Colonic mucosa (tissue), 4 donors: ENCODE results near the gene TRABD2A. TPM values are rescaled to one million over a fixed set of nuclear protein-coding genes. Genes with fewer than 3 reads are reported as not detected.
"Not testable (repeated sequence)": the region's sequence is repeated elsewhere in the genome, so short reads cannot be mapped to it uniquely, and the experiment has no call there.

ENCODE experiments used
- DNase-seq: peaks from one replicate; pipeline ENCODE4 v3.0.0-alpha.2; 2020
- H3K27ac ChIP-seq: fragments of 200-600 bp; one replicate; pipeline ENCODE4 v1.8.0; 2021
- H3K27me3 ChIP-seq: fragments of 200-600 bp; one replicate; pipeline ENCODE4 v1.8.0; 2021
- H3K36me3 ChIP-seq: fragments of 200-600 bp; one replicate; pipeline ENCODE4 v1.8.0; 2021
- H3K4me1 ChIP-seq: fragments of 200-600 bp; one replicate; pipeline ENCODE4 v1.8.0; 2021; ENCODE audit warnings: mild to moderate bottlenecking
- H3K4me3 ChIP-seq: fragments of 200-600 bp; one replicate; pipeline ENCODE4 v1.8.0; 2021
- H3K9ac ChIP-seq, 2 donors: one replicate each; pipeline ENCODE4 v1.7.0; 2013; ENCODE audit warnings: control low read depth in 2 of 2, low read depth in 2 of 2, low read length in 2 of 2
- H3K9me3 ChIP-seq: fragments of 200-600 bp; one replicate; pipeline ENCODE4 v1.8.0; 2021
- intact Hi-C: fragments of 100-400 bp; cut with DNase I; formaldehyde crosslinking; loops from one replicate; pipeline ENCODE4 v1.14.1; 2022
- total RNA-seq, 2 donors: library from RNA; stranded (reverse); fragmentation: NEBNext Ultra II Directional in 1 of 2; extraction: Animal tissue kit (Norgen Biotek cat#: 25700) in 1 of 2; gene quantifications; one replicate each; pipeline ENCODE4 v1.2.1, GENCODE V29; 2021
- TF ChIP-seq, protein P1 (sequence below): fragments of 200-600 bp; IDR thresholded peaks from one replicate; pipeline ENCODE4 v1.8.0; 2022; ENCODE audit warnings: antibody characterized with exemption, mild to moderate bottlenecking
- donor health status: healthy.
- donor health status: DM: no; HTN: no; CAD: no.
- donor health status: DM: no; HTN: no; CAD: no.

The TRABD2A gene
- total RNA-seq, 2 donors from 2014 or later = 88.1 to 158 TPM

DNA sequence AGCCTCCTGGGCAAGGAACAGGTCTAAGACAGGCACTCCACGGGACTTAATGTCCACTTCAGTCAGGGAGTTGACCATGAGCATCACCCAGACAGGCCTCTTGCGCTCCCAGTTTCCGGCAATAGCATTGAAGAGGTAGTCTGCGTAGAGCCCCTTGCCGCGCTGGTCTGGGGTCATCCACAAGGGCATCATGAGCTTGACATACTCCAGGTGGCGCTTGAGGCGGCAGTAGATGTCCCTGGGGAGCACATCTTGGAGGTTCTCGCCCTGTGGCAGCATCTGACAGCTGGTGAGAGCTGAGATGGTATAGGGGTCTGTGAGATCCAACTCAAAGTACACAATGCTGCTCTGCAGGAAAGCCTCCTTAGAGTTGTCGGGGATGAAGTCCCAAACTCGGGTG lies 10.6 kb downstream of the TRABD2A start:
- DNase-seq = no peak
- H3K27me3 ChIP-seq = no peaks in the 10 kb centered on the region
- intact Hi-C loops = loop anchor here (10.0 kb wide), 1 partner anchor 236 kb away; no protein-coding TSS in a partner anchor

DNA sequence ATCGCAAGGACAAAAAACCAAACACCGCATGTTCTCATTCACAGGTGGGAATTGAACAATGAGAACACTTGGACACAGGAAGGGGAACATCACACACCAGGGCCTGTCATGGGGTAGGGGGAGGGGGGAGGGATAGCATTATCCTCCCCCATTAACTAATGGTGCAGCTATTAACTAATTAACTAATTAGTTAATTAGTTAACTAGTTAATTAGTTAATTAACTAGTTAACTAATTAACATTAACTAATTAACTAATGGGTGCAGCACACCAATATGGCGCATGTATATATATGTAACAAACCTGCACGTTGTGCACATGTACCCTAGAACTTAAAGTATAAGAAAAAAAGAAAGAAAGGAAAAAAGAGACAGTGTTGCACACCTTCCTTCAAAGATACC lies 12.6 kb downstream of the TRABD2A start:
- H3K4me3 ChIP-seq, H3K4me1 ChIP-seq, H3K9me3 ChIP-seq, DNase-seq, H3K9ac ChIP-seq, H3K27me3 ChIP-seq, H3K27ac ChIP-seq, H3K36me3 ChIP-seq, intact Hi-C loops: not testable (repeated sequence)

More for the DNA sequence above, 10.6 kb downstream of the TRABD2A start:
- no peak overlapping the region for H3K27ac ChIP-seq
- H3K4me3 ChIP-seq = no peak overlapping the region
- no peaks in the 10 kb centered on the region for H3K9me3 ChIP-seq
- H3K4me1 ChIP-seq = no peaks in the 10 kb centered on the region
- H3K36me3 ChIP-seq = no peaks in the 10 kb centered on the region
- TF ChIP-seq, protein P1, sequence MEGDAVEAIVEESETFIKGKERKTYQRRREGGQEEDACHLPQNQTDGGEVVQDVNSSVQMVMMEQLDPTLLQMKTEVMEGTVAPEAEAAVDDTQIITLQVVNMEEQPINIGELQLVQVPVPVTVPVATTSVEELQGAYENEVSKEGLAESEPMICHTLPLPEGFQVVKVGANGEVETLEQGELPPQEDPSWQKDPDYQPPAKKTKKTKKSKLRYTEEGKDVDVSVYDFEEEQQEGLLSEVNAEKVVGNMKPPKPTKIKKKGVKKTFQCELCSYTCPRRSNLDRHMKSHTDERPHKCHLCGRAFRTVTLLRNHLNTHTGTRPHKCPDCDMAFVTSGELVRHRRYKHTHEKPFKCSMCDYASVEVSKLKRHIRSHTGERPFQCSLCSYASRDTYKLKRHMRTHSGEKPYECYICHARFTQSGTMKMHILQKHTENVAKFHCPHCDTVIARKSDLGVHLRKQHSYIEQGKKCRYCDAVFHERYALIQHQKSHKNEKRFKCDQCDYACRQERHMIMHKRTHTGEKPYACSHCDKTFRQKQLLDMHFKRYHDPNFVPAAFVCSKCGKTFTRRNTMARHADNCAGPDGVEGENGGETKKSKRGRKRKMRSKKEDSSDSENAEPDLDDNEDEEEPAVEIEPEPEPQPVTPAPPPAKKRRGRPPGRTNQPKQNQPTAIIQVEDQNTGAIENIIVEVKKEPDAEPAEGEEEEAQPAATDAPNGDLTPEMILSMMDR = no peak
- no peak overlapping the region for H3K9ac ChIP-seq

DNA sequence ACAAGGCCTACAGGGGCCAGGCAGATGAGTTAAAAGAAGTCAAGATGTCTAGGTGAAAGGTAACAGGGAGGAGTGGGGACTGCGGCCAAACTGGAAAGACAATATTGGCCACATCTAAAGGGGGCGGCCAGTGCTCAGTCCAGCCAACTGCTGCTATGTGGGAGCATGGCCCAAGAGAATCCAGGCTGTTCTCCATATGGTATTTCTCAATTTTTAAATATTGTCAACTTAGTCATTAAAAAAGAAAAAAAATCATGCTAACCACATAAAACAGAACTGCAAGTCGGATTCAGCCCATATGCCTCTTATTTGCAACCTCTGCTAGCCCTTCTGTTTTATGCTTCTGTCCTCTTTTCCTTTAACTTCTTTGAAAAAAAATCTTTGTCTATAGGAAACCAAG lies 14.8 kb downstream of the TRABD2A start:
- H3K27ac ChIP-seq = no peak overlapping the region
- DNase-seq = no peak
- H3K4me3 ChIP-seq = no peak overlapping the region
- no peaks in the 10 kb centered on the region for H3K36me3 ChIP-seq
- no peaks in the 10 kb centered on the region for H3K27me3 ChIP-seq
- intact Hi-C loops = no loop called here
- no peaks in the 10 kb centered on the region for H3K4me1 ChIP-seq
- TF ChIP-seq, protein P1 = no peak
- no peaks in the 10 kb centered on the region for H3K9me3 ChIP-seq
- H3K9ac ChIP-seq = no peak overlapping the region

DNA sequence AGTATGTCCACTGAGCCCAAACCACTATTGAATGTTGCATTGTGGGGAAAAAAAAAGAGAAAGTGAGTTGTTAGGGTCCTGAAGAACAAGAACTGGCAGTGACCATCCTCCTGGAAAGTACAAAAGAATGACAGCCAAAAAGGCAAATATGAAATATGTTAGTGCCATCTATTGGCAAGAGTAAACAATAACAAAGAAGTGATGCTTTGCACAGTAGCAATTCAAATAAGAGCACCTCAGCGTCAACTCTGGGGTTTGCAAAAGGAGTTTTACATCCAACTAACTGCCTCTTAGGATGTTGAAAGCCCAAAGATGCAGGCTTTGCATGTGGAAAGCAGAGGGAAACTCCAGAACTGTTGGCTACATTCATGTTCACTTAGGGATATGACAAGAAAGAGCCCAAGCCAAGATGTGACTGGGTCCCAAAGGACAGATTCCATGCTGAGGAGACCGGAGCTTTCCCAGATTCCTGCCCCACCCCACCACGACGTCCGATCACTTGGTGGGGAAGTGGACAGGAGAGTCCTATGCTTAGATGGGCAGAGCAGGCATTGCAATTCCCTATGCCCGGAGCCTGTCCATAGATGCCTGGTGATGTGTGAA lies 15.6 kb downstream of the TRABD2A start:
- Histone ChIP-seq H3K9me3 (no peaks in the 10 kb centered on the region), H3K4me3 (no peak overlapping the region), H3K36me3 (no peaks in the 10 kb centered on the region), H3K4me1 (no peaks in the 10 kb centered on the region), H3K27ac (no peak overlapping the region), H3K27me3 (no peaks in the 10 kb centered on the region), H3K9ac (no peak overlapping the region)
- TF ChIP-seq, protein P1 = peak; percentile 19
- intact Hi-C loops = no loop called here
- DNase-seq = no peak

DNA sequence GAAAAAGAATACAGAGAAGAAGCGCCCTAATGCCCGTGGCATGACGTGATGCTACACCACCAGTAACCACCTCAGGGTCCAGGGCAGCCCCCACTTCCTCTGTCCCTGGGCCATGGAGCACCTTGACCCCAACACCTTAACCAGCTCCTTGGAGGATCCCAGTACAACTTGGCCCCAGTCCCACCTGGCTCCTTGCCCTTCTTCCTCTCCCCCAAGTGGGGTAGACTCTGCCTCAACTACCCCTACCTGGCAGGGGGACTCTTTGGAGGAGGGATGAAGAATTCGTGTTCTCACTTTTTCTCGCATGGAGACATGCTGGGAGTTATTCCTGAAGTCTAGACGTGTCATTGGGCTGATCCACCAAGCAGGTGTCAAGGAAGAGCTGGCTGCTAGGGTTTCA lies 18.9 kb downstream of the TRABD2A start:
- no peak overlapping the region for H3K27ac ChIP-seq
- no peak for DNase-seq
- no peak overlapping the region for H3K4me3 ChIP-seq
- H3K36me3 ChIP-seq = no peaks in the 10 kb centered on the region
- TF ChIP-seq, protein P1 = no peak
- intact Hi-C loops = loop anchor here (5.0 kb wide), 1 partner anchor 365 kb away; no protein-coding TSS in a partner anchor
- no peaks in the 10 kb centered on the region for H3K4me1 ChIP-seq
- H3K27me3 ChIP-seq = no peaks in the 10 kb centered on the region
- no peak overlapping the region for H3K9ac ChIP-seq
- H3K9me3 ChIP-seq = no peaks in the 10 kb centered on the region

DNA sequence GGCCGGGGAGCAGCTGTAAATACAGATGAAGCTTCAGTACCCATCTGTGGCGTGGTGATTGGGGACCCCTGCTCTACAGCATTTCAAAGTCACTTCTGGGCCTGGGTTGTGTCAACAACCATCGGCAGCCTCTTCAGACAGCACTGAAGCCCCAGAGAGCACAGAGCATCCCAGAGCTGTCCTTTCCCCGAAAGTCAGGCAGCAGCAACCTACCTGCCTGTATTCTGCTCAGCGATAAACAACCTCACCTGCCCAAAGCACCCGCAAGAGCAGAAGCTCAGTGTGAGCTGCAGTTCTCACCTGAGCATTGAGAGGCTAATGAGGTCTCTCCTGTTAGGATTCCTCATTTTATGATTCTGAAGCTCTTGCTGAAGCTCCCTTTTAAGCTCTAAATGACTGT lies 19.3 kb downstream of the TRABD2A start:
- intact Hi-C loops = loop anchor here (5.0 kb wide), 1 partner anchor 364 kb away; no protein-coding TSS in a partner anchor
- H3K4me3 ChIP-seq = no peak overlapping the region
- TF ChIP-seq, protein P1 = no peak

More for the DNA sequence above, 19.3 kb downstream of the TRABD2A start:
- no peaks in the 10 kb centered on the region for H3K9me3 ChIP-seq
- no peak overlapping the region for H3K27ac ChIP-seq
- DNase-seq = no peak
- no peak overlapping the region for H3K9ac ChIP-seq
- H3K27me3 ChIP-seq = no peaks in the 10 kb centered on the region
- no peaks in the 10 kb centered on the region for H3K36me3 ChIP-seq
- H3K4me1 ChIP-seq = no peaks in the 10 kb centered on the region
